AG04449 (cell line): Measurements from ENCODE around the gene DOCK9.
A peak's percentile ranks its signal among the peaks of the same experiment; 100 is the strongest.

Source experiments
- CTCF ChIA-PET: fragments of 350-600 bp; formaldehyde crosslinking; extraction: SDS; loops from one replicate; lab custom pipeline; 2021; ENCODE audit warnings: antibody characterized with exemption; lab: Yijun Ruan, JAX
- POLR2A ChIA-PET: fragments of 400-600, 350-600 bp; formaldehyde crosslinking; extraction: SDS; loops from one replicate; lab custom pipeline; 2020; ENCODE audit warnings: antibody characterized with exemption, inconsistent platforms; lab: Yijun Ruan, JAX
- DNase-seq: peaks from one replicate; pipeline ENCODE4 v3.0.0-alpha.2; 2010; ENCODE audit warnings: low read depth, low spot score
- H3K4me3 ChIP-seq: 2 replicates; pipeline ENCODE4 v1.5.1; 2011; ENCODE audit warnings: low read depth, mild to moderate bottlenecking, control low read depth, low read length
- CTCF ChIP-seq: IDR thresholded peaks from one replicate; pipeline ENCODE4 v1.5.1; 2011; ENCODE audit warnings: mild to moderate bottlenecking, moderate library complexity, low read length, control low read depth, inconsistent platforms; ENCODE audit not compliant: insufficient read depth; ENCODE audit errors: missing control alignments

Gene DOCK9

GRCh38 chr13:98854448-98854847 lies 123.4 kb downstream of the DOCK9 start:
- ChIA-PET POLR2A (no interaction called here), CTCF (interaction anchor here (1.4 to 10.5 kb wide), 2 partner anchors 12 to 15 kb away, joined by 3 to 97 read pairs; no protein-coding TSS in a partner anchor)
- TF ChIP-seq CTCF, result no peak
- DNase-seq, result no peak
- H3K4me3 ChIP-seq, result no peak overlapping the region

GRCh38 chr13:98853771-98854221 lies 124.1 kb downstream of the DOCK9 start:
- DNase-seq, result peak; percentile 57
- ChIA-PET CTCF (interaction anchor here (10.5 kb wide), 1 partner anchor 11 kb away, joined by 97 read pairs; no protein-coding TSS in a partner anchor), POLR2A (no interaction called here)
- no peak overlapping the region for H3K4me3 ChIP-seq
- TF ChIP-seq CTCF, result no peak

GRCh38 chr13:98851276-98851675 lies 126.6 kb downstream of the DOCK9 start:
- ChIA-PET CTCF (interaction anchor here (0.6 to 10.5 kb wide), 3 partner anchors 9 to 406 kb away, joined by 3 to 97 read pairs (median 4); no protein-coding TSS in a partner anchor), POLR2A (no interaction called here)
- H3K4me3 ChIP-seq, result no peak overlapping the region
- DNase-seq, result no peak
- no peak for TF ChIP-seq CTCF

- no peak overlapping the region for H3K4me3 ChIP-seq
- TF ChIP-seq CTCF, result no peak
- ChIA-PET POLR2A (no interaction called here), CTCF (interaction anchor here (1.1 to 10.5 kb wide), 3 partner anchors 6 to 185 kb away, joined by 3 to 97 read pairs (median 14); no protein-coding TSS in a partner anchor)
- no peak for DNase-seq
Observed at GRCh38 chr13:98848746-98849145, 129.1 kb downstream of the DOCK9 start.

- H3K4me3 ChIP-seq, result no peak overlapping the region
- POLR2A ChIA-PET, result no interaction called here
- CTCF ChIA-PET, result no interaction called here
- DNase-seq, result no peak
- no peak for TF ChIP-seq CTCF
Observed at GRCh38 chr13:98847780-98848179, 130.1 kb downstream of the DOCK9 start.

- CTCF ChIA-PET, result interaction anchor here (2.3 kb wide), 1 partner anchor 10 kb away, joined by 5 read pairs; no protein-coding TSS in a partner anchor
- DNase-seq, result no peak
- POLR2A ChIA-PET, result no interaction called here
- TF ChIP-seq CTCF, result no peak
- H3K4me3 ChIP-seq, result no peak overlapping the region
Observed at GRCh38 chr13:98846986-98847385, 130.9 kb downstream of the DOCK9 start.
